Gastrocnemius medialis (tissue), 4 donors: ENCODE data around the gene FTH1.

Experiments
- CTCF ChIP-seq, 5 experiments: fragments of 450-650 bp in 3 of 5; fragments of 200-600 bp in 2 of 5; sonication (generic) in 2 of 5; IDR thresholded peaks in 4 of 5; conservative IDR thresholded peaks in 1 of 5; 1 replicate in 4 of 5; 2 replicates in 1 of 5; pipeline ENCODE4 v1.5.1; 2016 to 2019; ENCODE audit warnings: antibody characterized with exemption in 5 of 5, mild to moderate bottlenecking in 3 of 5, moderate library complexity in 3 of 5
- POLR2A ChIP-seq, 2 donors: fragments of 450-650 bp; IDR thresholded peaks; one replicate each; pipeline ENCODE4 v1.6.1; 2017; ENCODE audit warnings: antibody characterized with exemption in 2 of 2, mild to moderate bottlenecking in 2 of 2, moderate library complexity in 2 of 2

GRCh38 chr11:62012451-62012831, 45.0 kb upstream of the FTH1 start:
- no peak for TF ChIP-seq CTCF (IDR thresholded peaks at IDR 0.05 in 4 of 5, conservative IDR thresholded peaks at IDR 0.05 in 1 of 5)
- TF ChIP-seq POLR2A (IDR thresholded peaks at IDR 0.05), result no peak
